ENCODE results near the gene MYLK2.

Gene MYLK2

GRCh38 chr20:31881945-31882344 is 62.8 kb downstream of the MYLK2 start:
- H3K4me3 ChIP-seq (replicated peaks; ENCODE audit: low read depth, low read length), result no peak overlapping the region
- no peak for TF ChIP-seq CTCF (IDR thresholded peaks at IDR 0.05; ENCODE audit: low read depth, low read length, missing control alignments)
- DNase-seq (ENCODE audit: extremely low read depth, low read depth), result no peak

GRCh38 chr20:31883829-31884228 is 64.7 kb downstream of the MYLK2 start:
- no peak for DNase-seq (ENCODE audit: extremely low read depth, low read depth)
- TF ChIP-seq CTCF (IDR thresholded peaks at IDR 0.05; ENCODE audit: low read depth, low read length, missing control alignments), result no peak
- no peak overlapping the region for H3K4me3 ChIP-seq (replicated peaks; ENCODE audit: low read depth, low read length)

All from HFF-Myc (cell line).